ENCODE data around the gene CHP1.
"Not testable (repeated sequence)": the region's sequence is repeated elsewhere in the genome, so short reads cannot be mapped to it uniquely, and the experiment has no call there.

Gene CHP1

GRCh38 chr15:41301587-41301986, 70.5 kb downstream of the CHP1 start:
- DNase-seq: no peak

GRCh38 chr15:41304149-41304770, 73.2 kb downstream of the CHP1 start:
- DNase-seq: no peak

DNA sequence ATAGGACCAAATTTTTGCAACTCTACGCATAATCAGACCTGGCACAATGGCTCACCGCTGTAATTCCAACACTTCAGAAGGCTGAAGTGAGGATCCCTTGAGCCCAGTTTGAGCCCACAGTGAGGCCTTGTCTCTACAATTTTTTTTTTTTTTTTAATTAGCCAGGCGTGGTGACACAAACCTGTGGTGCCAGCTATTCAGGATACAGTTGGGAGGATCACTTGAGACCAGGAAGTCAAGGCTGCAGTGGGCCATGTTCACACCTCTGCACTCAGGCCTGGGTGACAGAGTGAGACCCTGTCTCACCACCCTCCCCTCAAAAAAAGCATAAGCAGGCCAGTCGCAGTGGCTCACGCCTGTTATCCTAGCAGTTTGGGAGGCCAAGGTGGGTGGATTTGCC, 76.6 kb downstream of the CHP1 start:
- no peak for DNase-seq

DNA sequence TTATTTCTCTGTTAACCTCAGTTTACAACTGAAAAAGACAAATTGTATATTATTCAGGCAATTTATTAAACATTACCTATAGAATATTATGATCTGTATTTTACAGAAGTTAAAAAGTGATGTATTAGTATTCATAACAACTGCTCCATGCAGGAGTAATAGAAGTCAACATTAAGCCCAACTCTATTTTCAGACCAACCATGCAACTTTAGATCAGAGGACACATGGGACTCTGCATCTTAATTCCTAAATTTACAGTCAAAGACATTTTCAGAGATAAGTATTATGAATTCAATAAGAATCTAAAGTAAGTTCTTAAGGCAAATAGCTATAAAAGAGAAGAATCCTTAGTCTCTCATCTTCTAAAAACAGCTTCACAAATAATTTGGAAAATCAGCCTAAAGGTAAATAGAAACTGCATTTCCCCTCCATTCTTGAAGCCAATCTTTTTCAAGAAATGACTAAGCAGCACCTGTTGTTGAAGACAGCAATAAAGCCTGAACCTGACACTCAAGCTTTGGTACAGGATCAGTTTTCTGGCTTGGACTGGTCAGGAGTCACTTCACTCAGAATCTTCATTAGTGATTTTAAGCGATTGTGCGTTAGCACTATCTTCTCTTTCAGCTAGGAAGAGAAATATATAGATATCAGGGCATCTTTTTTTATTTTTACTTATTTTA, 78.3 kb downstream of the CHP1 start:
- no peak for DNase-seq

- not testable (repeated sequence) for DNase-seq
These were observed 89.8 kb downstream of the CHP1 start for GRCh38 chr15:41320805-41321330.

DNA sequence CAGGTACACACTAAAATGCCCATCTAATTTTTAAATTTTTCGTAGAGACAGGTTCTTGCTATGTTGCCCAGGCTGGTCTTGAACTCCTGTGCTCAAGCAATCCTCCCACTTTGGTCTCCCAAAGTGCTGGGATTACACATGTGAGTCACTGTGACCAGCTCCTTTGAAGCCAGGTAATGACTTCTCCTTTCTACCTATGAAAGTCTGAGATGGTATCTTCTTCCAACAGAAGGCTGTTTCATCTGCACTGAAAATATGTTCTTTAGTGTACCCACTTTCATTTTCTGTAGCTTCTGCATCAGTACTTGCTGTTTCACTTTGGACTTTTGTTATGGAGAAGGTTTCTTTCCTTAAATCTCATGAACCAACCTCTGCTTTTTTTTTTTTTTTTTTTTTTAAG, 92.5 kb downstream of the CHP1 start:
- DNase-seq: no peak

GRCh38 chr15:41331281-41331680, 100.2 kb downstream of the CHP1 start:
- DNase-seq: no peak

Data from NCI-H1694 (cell line).